Epithelial cell of esophagus (primary cell): ENCODE results near the gene DUSP16.
A peak's percentile ranks its signal among the peaks of the same experiment; 100 is the strongest.

ENCODE experiments used
- DNase-seq: peaks from one replicate; pipeline ENCODE4 v3.0.0; 2010; ENCODE audit warnings: low read depth
- H3K4me3 ChIP-seq: 2 replicates; pipeline ENCODE4 v1.5.1; 2011; ENCODE audit warnings: mild to moderate bottlenecking, low read length, control low read depth
- CTCF ChIP-seq: IDR thresholded peaks from 2 replicates; pipeline ENCODE4 v1.5.1; 2011; ENCODE audit warnings: low read depth, mild to moderate bottlenecking, low read length, control low read depth, inconsistent platforms; ENCODE audit not compliant: insufficient read depth; ENCODE audit errors: missing control alignments

The DUSP16 gene

GRCh38 chr12:12537421-12537820 lies 25.2 kb downstream of the DUSP16 start:
- H3K4me3 ChIP-seq, result no peak overlapping the region
- TF ChIP-seq CTCF, result no peak
- DNase-seq, result no peak

GRCh38 chr12:12534975-12535374 lies 27.7 kb downstream of the DUSP16 start:
- TF ChIP-seq CTCF, result no peak
- no peak for DNase-seq
- H3K4me3 ChIP-seq, result no peak overlapping the region

- no peak overlapping the region for H3K4me3 ChIP-seq
- TF ChIP-seq CTCF, result no peak
- DNase-seq, result no peak
Measured at GRCh38 chr12:12534166-12534866, 28.3 kb downstream of the DUSP16 start.

DNA sequence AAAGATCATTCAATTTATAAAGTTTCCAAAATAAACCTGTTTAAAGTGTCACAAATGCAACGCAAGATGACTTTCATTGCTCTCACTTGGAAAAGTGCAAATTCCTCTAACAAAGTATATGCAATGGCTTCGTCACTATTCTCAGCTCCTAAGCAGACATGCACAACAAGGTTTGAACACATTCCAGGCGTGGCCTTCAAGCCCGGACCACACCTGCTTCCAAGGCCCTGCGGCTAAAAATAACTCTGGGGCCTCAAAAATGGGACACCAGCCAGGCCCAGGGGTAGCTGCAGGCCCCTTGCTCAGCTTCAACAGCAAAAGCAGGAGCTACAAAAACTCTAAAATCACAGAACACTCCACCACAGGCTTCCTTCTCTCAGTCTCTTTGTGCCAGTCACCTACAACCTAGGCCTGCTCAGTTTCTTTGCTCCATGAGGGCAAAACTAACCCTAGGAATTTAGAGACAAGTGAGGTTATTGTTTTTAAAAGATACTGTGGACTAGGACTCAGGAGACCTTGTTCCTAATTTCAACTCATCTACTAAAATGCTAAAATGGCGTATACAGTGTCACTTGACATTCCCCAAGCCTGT lies 29.3 kb downstream of the DUSP16 start:
- no peak overlapping the region for H3K4me3 ChIP-seq
- TF ChIP-seq CTCF, result no peak
- DNase-seq, result peak; percentile 88

DNA sequence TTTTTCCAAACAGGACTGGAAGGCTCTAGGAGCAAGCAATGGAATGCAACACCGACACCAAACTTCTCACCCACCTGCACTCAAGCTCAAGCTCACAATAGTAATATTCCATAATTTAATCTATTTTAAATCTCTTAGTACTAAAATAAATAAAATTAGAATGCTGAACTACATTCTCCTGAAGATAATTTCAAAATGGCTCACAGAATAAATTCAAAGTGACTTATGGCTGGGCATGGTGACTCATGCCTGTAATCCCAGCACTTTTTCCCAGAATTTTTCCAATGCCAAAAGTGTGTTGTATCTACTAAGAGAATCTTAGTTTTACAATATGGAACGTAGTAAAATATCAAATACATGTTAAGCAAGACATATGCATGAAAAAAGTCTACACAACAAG lies 31.5 kb downstream of the DUSP16 start:
- TF ChIP-seq CTCF, result no peak
- no peak for DNase-seq
- H3K4me3 ChIP-seq, result no peak overlapping the region

GRCh38 chr12:12529783-12530421 lies 32.8 kb downstream of the DUSP16 start:
- no peak for DNase-seq
- no peak overlapping the region for H3K4me3 ChIP-seq
- no peak for TF ChIP-seq CTCF
